Testis (tissue), 2 donors: ENCODE results near the gene INPP5K.

Experiments used
- POLR2A ChIP-seq: fragments of 450-650 bp; IDR thresholded peaks from one replicate; pipeline ENCODE4 v1.6.1; 2017; ENCODE audit warnings: antibody characterized with exemption, mild to moderate bottlenecking, moderate library complexity
- TF ChIP-seq, protein P1 (sequence below), 3 experiments: fragments of 450-650 bp in 2 of 3; fragments of 200-600 bp in 1 of 3; sonication (generic) in 1 of 3; IDR thresholded peaks; one replicate each; pipeline ENCODE4 v1.5.1; 2016 to 2019; ENCODE audit warnings: antibody characterized with exemption in 3 of 3, mild to moderate bottlenecking in 2 of 3, moderate library complexity in 1 of 3

DNA sequence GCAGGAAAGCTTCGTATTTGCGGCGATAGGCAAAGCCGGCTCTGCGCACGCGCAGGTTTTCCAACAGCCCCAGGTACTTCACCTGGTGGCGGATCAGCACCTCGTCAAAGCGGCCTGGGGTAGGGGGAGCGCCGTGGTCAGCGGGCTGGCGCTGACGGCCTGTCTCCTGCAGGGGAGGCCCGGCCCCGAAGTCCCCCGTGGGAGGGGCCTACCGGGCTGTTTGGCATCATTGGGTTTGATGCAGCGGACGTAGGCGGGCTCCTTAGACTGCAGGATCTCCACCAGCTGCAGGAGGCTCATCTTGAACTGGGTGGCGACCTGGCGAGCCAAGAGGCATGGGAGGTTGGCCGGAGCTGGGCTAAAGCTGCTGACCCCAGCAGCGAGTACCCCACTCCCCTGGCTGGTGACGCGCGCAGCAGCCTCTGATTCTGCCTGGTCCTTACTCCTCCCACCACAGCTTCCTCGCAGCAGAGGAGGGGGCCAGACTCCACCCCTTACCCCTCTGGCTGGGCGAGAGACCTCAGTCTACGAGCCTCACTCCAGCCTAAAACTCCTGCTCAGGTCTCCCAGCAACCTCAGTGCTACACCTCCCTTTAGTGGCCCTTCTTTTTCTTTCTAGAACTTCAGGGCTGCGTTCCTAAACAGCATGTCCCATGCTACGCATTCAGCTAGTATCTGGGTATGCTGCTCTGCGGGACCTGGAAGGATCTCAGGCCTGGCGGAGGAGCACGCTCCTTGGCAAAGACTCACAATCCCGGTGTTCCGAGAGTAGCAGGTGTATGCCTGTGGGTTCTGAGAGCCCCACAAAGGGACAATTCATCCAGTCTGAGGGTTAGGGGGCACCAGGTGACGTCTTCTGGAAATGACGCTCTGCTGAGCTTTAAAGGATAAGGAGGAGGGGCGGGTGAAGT is 44.2 kb downstream of the INPP5K start:
- TF ChIP-seq, protein P1, sequence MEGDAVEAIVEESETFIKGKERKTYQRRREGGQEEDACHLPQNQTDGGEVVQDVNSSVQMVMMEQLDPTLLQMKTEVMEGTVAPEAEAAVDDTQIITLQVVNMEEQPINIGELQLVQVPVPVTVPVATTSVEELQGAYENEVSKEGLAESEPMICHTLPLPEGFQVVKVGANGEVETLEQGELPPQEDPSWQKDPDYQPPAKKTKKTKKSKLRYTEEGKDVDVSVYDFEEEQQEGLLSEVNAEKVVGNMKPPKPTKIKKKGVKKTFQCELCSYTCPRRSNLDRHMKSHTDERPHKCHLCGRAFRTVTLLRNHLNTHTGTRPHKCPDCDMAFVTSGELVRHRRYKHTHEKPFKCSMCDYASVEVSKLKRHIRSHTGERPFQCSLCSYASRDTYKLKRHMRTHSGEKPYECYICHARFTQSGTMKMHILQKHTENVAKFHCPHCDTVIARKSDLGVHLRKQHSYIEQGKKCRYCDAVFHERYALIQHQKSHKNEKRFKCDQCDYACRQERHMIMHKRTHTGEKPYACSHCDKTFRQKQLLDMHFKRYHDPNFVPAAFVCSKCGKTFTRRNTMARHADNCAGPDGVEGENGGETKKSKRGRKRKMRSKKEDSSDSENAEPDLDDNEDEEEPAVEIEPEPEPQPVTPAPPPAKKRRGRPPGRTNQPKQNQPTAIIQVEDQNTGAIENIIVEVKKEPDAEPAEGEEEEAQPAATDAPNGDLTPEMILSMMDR (IDR thresholded peaks at IDR 0.05): no peak
- no peak for TF ChIP-seq POLR2A
